Measurements from ENCODE around the gene UROC1.

Gene UROC1

GRCh38 chr3:126503701-126504100 lies 13.9 kb downstream of the UROC1 start:
- H3K27me3 ChIP-seq (ENCODE audit: insufficient read depth, poor library complexity, severe bottlenecking), result no peaks in the 10 kb centered on the region
- no peak overlapping the region for H3K27ac ChIP-seq (replicated peaks)
- TF ChIP-seq SPI1 (IDR thresholded peaks at IDR 0.05; ENCODE audit: borderline replicate concordance, low read depth), result no peak
- no peak for TF ChIP-seq CTCF (IDR thresholded peaks at IDR 0.05; ENCODE audit: insufficient read depth, low read length)
- no peak for TF ChIP-seq REST (IDR thresholded peaks at IDR 0.05; ENCODE audit: insufficient replicate concordance, low read depth)
- no peak for TF ChIP-seq GABPA (IDR thresholded peaks at IDR 0.05; ENCODE audit: low read depth)
- no peak for TF ChIP-seq POLR2AphosphoS5 (IDR thresholded peaks at IDR 0.05; ENCODE audit: low read depth)
- no peak overlapping the region for H3K4me3 ChIP-seq (replicated peaks; ENCODE audit: insufficient read depth, low read length)
- no peak for DNase-seq (ENCODE audit: low read depth in 1 of 2, low spot score in 1 of 2)

GRCh38 chr3:126502656-126503055 lies 14.9 kb downstream of the UROC1 start:
- no peak for DNase-seq (ENCODE audit: low read depth in 1 of 2, low spot score in 1 of 2)
- no peak for TF ChIP-seq POLR2AphosphoS5 (IDR thresholded peaks at IDR 0.05; ENCODE audit: low read depth)
- no peak for TF ChIP-seq REST (IDR thresholded peaks at IDR 0.05; ENCODE audit: insufficient replicate concordance, low read depth)
- no peak for TF ChIP-seq SPI1 (IDR thresholded peaks at IDR 0.05; ENCODE audit: borderline replicate concordance, low read depth)
- TF ChIP-seq CTCF (IDR thresholded peaks at IDR 0.05; ENCODE audit: insufficient read depth, low read length), result no peak
- no peak for TF ChIP-seq GABPA (IDR thresholded peaks at IDR 0.05; ENCODE audit: low read depth)
- no peak overlapping the region for H3K27ac ChIP-seq (replicated peaks)

GRCh38 chr3:126501736-126502135 lies 15.8 kb downstream of the UROC1 start:
- TF ChIP-seq REST (IDR thresholded peaks at IDR 0.05; ENCODE audit: insufficient replicate concordance, low read depth) (no peak), SPI1 (IDR thresholded peaks at IDR 0.05; ENCODE audit: borderline replicate concordance, low read depth) (peak; percentile 18; the same call in 1 of the 2 replicates)
- DNase-seq (ENCODE audit: low read depth in 1 of 2, low spot score in 1 of 2), result no peak
- H3K27ac ChIP-seq (replicated peaks), result no peak overlapping the region
- H3K27me3 ChIP-seq (ENCODE audit: insufficient read depth, poor library complexity, severe bottlenecking), result no peaks in the 10 kb centered on the region
- H3K4me3 ChIP-seq (replicated peaks; ENCODE audit: insufficient read depth, low read length), result no peak overlapping the region

More at GRCh38 chr3:126502656-126503055, 14.9 kb downstream of the UROC1 start:
- no peak overlapping the region for H3K4me3 ChIP-seq (replicated peaks; ENCODE audit: insufficient read depth, low read length)
- no peaks in the 10 kb centered on the region for H3K27me3 ChIP-seq (ENCODE audit: insufficient read depth, poor library complexity, severe bottlenecking)

All from HL-60 (cell line).